RWPE1 (cell line): ENCODE measurements around the gene ALPP.

ENCODE experiments used
- CTCF ChIA-PET: fragments of 350-600 bp; sonication (Branson Sonifier 250); formaldehyde crosslinking; extraction: SDS; loops from one replicate; lab custom pipeline; 2021; lab: Yijun Ruan, JAX
- POLR2A ChIA-PET: fragments of 400-600 bp; formaldehyde crosslinking; extraction: SDS; loops from one replicate; lab custom pipeline; 2020; ENCODE audit warnings: antibody characterized with exemption; ENCODE audit not compliant: low non-redundant PET; lab: Yijun Ruan, JAX
- DNase-seq: peaks from one replicate; pipeline ENCODE4 v3.0.0; 2012; ENCODE audit warnings: low spot score
- H3K27ac ChIP-seq: fragments of 450-650 bp; 2 replicates; pipeline ENCODE4 v1.5.1; 2017
- CTCF ChIP-seq: fragments of 450-650 bp; conservative IDR thresholded peaks from 2 replicates; pipeline ENCODE4 v1.5.1; 2017; ENCODE audit warnings: low read depth, mild to moderate bottlenecking

ALPP gene

DNA sequence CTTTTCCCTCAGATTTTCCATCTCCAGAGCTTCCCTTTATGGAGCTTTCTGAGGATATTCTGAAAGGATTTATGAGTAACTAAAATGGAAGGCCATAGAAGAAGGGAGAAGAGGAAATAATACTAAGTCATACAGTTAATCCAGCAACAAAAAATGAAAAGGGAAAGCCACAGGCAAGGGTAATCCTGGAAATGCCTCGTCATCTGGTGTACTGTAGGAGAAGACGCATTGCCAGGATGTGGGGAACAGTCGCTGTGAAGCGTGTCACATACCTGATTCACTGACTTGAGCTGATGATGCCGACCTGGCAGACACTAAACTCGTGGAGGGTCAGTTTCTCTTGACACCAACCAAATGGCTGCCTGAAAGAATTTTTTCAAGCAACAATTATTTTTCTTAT, 34.7 kb upstream of the ALPP start:
- no peak overlapping the region for H3K27ac ChIP-seq
- DNase-seq, result no peak
- no peak for TF ChIP-seq CTCF
- CTCF ChIA-PET, result interaction anchor here (0.8 to 0.9 kb wide), 2 partner anchors 76 to 97 kb away, joined by 3 read pairs; no protein-coding TSS in a partner anchor
- POLR2A ChIA-PET, result no interaction called here

GRCh38 chr2:232345251-232345650, 33.3 kb upstream of the ALPP start:
- no peak for DNase-seq
- ChIA-PET POLR2A (interaction anchor here (0.7 kb wide), 1 partner anchor 1442 kb away, joined by 7 read pairs; no protein-coding TSS in a partner anchor), CTCF (no interaction called here)
- no peak for TF ChIP-seq CTCF
- no peak overlapping the region for H3K27ac ChIP-seq

DNA sequence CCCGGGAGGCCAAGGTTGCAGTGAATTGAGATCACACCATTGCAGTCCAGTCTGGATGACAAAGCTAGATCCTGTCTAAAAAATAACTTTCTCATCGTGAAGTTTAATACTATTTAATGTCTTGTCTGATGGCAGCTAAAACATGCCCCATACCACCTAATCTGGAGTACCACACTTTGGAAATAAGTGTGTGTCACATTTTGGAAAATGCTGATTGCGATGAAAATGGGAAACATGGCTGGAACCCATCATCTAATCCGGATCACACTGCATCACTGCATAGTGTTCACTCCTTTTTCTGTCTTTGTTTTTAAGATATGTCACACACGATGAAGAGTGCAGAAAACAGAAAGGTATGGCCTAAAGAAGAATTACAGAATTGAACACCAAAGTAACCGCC, 31.2 kb upstream of the ALPP start:
- ChIA-PET CTCF (no interaction called here), POLR2A (no interaction called here)
- TF ChIP-seq CTCF, result no peak
- DNase-seq, result no peak
- H3K27ac ChIP-seq, result no peak overlapping the region

- ChIA-PET CTCF (interaction anchor here (2.0 kb wide), 1 partner anchor 15 kb away, joined by 7 read pairs; no protein-coding TSS in a partner anchor), POLR2A (no interaction called here)
Observed at GRCh38 chr2:232348936-232349335, 29.6 kb upstream of the ALPP start.

GRCh38 chr2:232349546-232349945, 29.0 kb upstream of the ALPP start:
- no peak for TF ChIP-seq CTCF
- no peak overlapping the region for H3K27ac ChIP-seq
- ChIA-PET CTCF (interaction anchor here (0.8 to 2.0 kb wide), 2 partner anchors 16 to 76 kb away, joined by 6 to 7 read pairs; no protein-coding TSS in a partner anchor), POLR2A (no interaction called here)
- DNase-seq, result no peak

More at GRCh38 chr2:232348936-232349335, 29.6 kb upstream of the ALPP start:
- no peak for TF ChIP-seq CTCF
- H3K27ac ChIP-seq, result no peak overlapping the region
- DNase-seq, result no peak

- no peak overlapping the region for H3K27ac ChIP-seq
- ChIA-PET CTCF (interaction anchor here (0.8 to 2.0 kb wide), 2 partner anchors 17 to 75 kb away, joined by 6 to 7 read pairs; no protein-coding TSS in a partner anchor), POLR2A (no interaction called here)
- DNase-seq, result no peak
- no peak for TF ChIP-seq CTCF
Observed at GRCh38 chr2:232349946-232350635, 28.5 kb upstream of the ALPP start.
